IMR-90 (cell line): ENCODE measurements around the gene NCDN. TPM values are rescaled to one million over a fixed set of nuclear protein-coding genes. Genes with fewer than 3 reads are reported as not detected.

Experiments
- ATAC-seq: fragments of 200-7000 bp; cut with Tn5 transposase; 2 replicates; pipeline ENCODE4 v1.9.1; 2020; ENCODE audit warnings: low read depth, mild to moderate bottlenecking, moderate library complexity
- BruUV-seq: library from RNA; stranded (reverse); fragments of 400-500 nt; replicated peaks from 2 replicates; lab custom pipeline; 2021; lab: Mats Ljungman, UMichigan
- CTCF ChIA-PET: fragments of 300-600 bp; formaldehyde crosslinking; extraction: SDS; loops from one replicate; lab custom pipeline; 2021; ENCODE audit warnings: antibody characterized with exemption; lab: Yijun Ruan, JAX
- POLR2A ChIA-PET: fragments of 300-600 bp; sonication (Branson Sonifier 250); formaldehyde crosslinking; loops from one replicate; lab custom pipeline; 2022; ENCODE audit warnings: antibody characterized with exemption; ENCODE audit not compliant: unreplicated experiment; lab: Charles Lee
- DNase-seq: peaks from one replicate; pipeline ENCODE4 v3.0.0; 2013
- H2AFZ ChIP-seq: replicated peaks from 2 replicates; pipeline ENCODE3; 2013; ENCODE audit warnings: low read length, mild to moderate bottlenecking; ENCODE audit not compliant: poor library complexity
- H2AK5ac ChIP-seq: 2 replicates; pipeline ENCODE4 v1.6.1; 2013; ENCODE audit warnings: low read depth, low read length, inconsistent platforms
- H2AK9ac ChIP-seq: replicated peaks from 2 replicates; pipeline ENCODE3; 2013; ENCODE audit warnings: mild to moderate bottlenecking, low read depth, low read length, moderate library complexity; ENCODE audit not compliant: poor library complexity
- H2BK120ac ChIP-seq: 2 replicates; pipeline ENCODE4 v1.6.1; 2013; ENCODE audit warnings: low read depth, low read length, inconsistent platforms
- H2BK15ac ChIP-seq: 3 replicates; pipeline ENCODE4 v1.6.1; 2013; ENCODE audit warnings: low read depth, low read length, inconsistent platforms
- H2BK20ac ChIP-seq: 2 replicates; pipeline ENCODE4 v1.6.1; 2013; ENCODE audit warnings: low read depth, mild to moderate bottlenecking, inconsistent platforms, low read length, moderate library complexity
- H2BK5ac ChIP-seq: 2 replicates; pipeline ENCODE4 v1.6.1; 2013; ENCODE audit warnings: mild to moderate bottlenecking, low read depth, low read length, inconsistent platforms; ENCODE audit not compliant: poor library complexity, severe bottlenecking
- H3K14ac ChIP-seq: replicated peaks from 2 replicates; pipeline ENCODE4 v1.6.1; 2013; ENCODE audit warnings: low read depth, low read length, inconsistent platforms
- H3K18ac ChIP-seq: 2 replicates; pipeline ENCODE4 v1.6.1; 2013; ENCODE audit warnings: low read depth, low read length, control low read depth
- H3K23ac ChIP-seq: 2 replicates; pipeline ENCODE4 v1.6.1; 2013; ENCODE audit warnings: low read depth, low read length, inconsistent platforms
- H3K27ac ChIP-seq: 2 replicates; pipeline ENCODE4 v1.5.1; 2013; ENCODE audit warnings: mild to moderate bottlenecking, control low read depth, low read length; ENCODE audit not compliant: insufficient read depth
- H3K27me3 ChIP-seq: 2 replicates; pipeline ENCODE4 v1.6.1; 2013; ENCODE audit warnings: low read length; ENCODE audit not compliant: control insufficient read depth, insufficient read depth
- H3K36me3 ChIP-seq: 2 replicates; pipeline ENCODE4 v1.6.1; 2013; ENCODE audit warnings: low read length, mixed read lengths; ENCODE audit not compliant: control insufficient read depth, insufficient read depth
- H3K4ac ChIP-seq: 2 replicates; pipeline ENCODE4 v1.6.1; 2013; ENCODE audit warnings: low read depth, low read length, inconsistent platforms
- H3K4me1 ChIP-seq: 2 replicates; pipeline ENCODE4 v1.6.1; 2013; ENCODE audit warnings: low read length, mixed read lengths; ENCODE audit not compliant: control insufficient read depth, insufficient read depth
- H3K4me2 ChIP-seq: 2 replicates; pipeline ENCODE4 v1.6.1; 2013; ENCODE audit warnings: low read depth, mild to moderate bottlenecking, control low read depth, low read length, moderate library complexity
- H3K4me3 ChIP-seq: 2 replicates; pipeline ENCODE4 v1.5.1; 2013; ENCODE audit warnings: low read depth, mild to moderate bottlenecking, control low read depth, low read length, moderate library complexity; ENCODE audit not compliant: insufficient read depth
- H3K56ac ChIP-seq: 2 replicates; pipeline ENCODE4 v1.6.1; 2013; ENCODE audit warnings: low read length, inconsistent platforms; ENCODE audit not compliant: insufficient read depth; ENCODE audit errors: extremely low read depth
- H3K79me1 ChIP-seq, 2 experiments: 2 replicates each; pipeline ENCODE4 v1.6.1; 2013; ENCODE audit warnings: low read length in 2 of 2, inconsistent platforms in 1 of 2, low read depth in 1 of 2
- H3K9ac ChIP-seq: 2 replicates; pipeline ENCODE4 v1.6.1; 2013; ENCODE audit warnings: low read depth, low read length, control low read depth
- H3K9me1 ChIP-seq: 2 replicates; pipeline ENCODE4 v1.6.1; 2013; ENCODE audit warnings: low read length, inconsistent platforms; ENCODE audit not compliant: insufficient read depth
- H3K9me3 ChIP-seq: 2 replicates; pipeline ENCODE4 v1.6.1; 2013; ENCODE audit warnings: low read length; ENCODE audit not compliant: control insufficient read depth, insufficient read depth
- H4K20me1 ChIP-seq: 2 replicates; pipeline ENCODE4 v1.6.1; 2013; ENCODE audit warnings: low read length, inconsistent platforms; ENCODE audit not compliant: insufficient read depth
- H4K5ac ChIP-seq: 2 replicates; pipeline ENCODE4 v1.6.1; 2013; ENCODE audit warnings: mild to moderate bottlenecking, low read depth, low read length, control low read depth
- H4K8ac ChIP-seq, 2 experiments: 2 replicates each; pipeline ENCODE4 v1.6.1; 2013; ENCODE audit warnings: low read depth in 2 of 2, low read length in 2 of 2, control low read depth in 1 of 2, inconsistent platforms in 1 of 2
- H4K91ac ChIP-seq: 2 replicates; pipeline ENCODE4 v1.6.1; 2013; ENCODE audit warnings: low read depth, low read length, inconsistent platforms; ENCODE audit not compliant: insufficient read depth
- BHLHE40 ChIP-seq: fragments of 150-350 bp; IDR thresholded peaks from 2 replicates; pipeline ENCODE4 v1.6.1; 2016; ENCODE audit warnings: mild to moderate bottlenecking, low read depth, low read length
- CEBPB ChIP-seq: IDR thresholded peaks from 2 replicates; pipeline ENCODE4 v1.6.1; 2012; ENCODE audit warnings: low read depth, low read length, improper control_type of control experiment
- FOS ChIP-seq: fragments of 150-350 bp; IDR thresholded peaks from 2 replicates; pipeline ENCODE4 v1.6.1; 2016; ENCODE audit warnings: low read depth, low read length
- MAFK ChIP-seq: IDR thresholded peaks from 2 replicates; pipeline ENCODE4 v1.6.1; 2012; ENCODE audit warnings: low read depth, low read length, improper control_type of control experiment
- MAZ ChIP-seq: IDR thresholded peaks from 2 replicates; pipeline ENCODE4 v1.6.1; 2012; ENCODE audit warnings: low read depth, mild to moderate bottlenecking, low read length, improper control_type of control experiment, moderate library complexity, borderline replicate concordance
- MXI1 ChIP-seq: IDR thresholded peaks from 2 replicates; pipeline ENCODE4 v1.6.1; 2012; ENCODE audit warnings: low read depth, mild to moderate bottlenecking, low read length, moderate library complexity, borderline replicate concordance
- NFE2L2 ChIP-seq: fragments of 150-350 bp; IDR thresholded peaks from 2 replicates; pipeline ENCODE4 v1.6.1; 2016; ENCODE audit warnings: low read depth, mild to moderate bottlenecking, low read length
- POLR2A ChIP-seq: IDR thresholded peaks from 2 replicates; pipeline ENCODE4 v1.6.1; 2012; ENCODE audit warnings: mild to moderate bottlenecking, low read depth, low read length
- RAD21 ChIP-seq: IDR thresholded peaks from 2 replicates; pipeline ENCODE4 v1.6.1; 2012; ENCODE audit warnings: low read length, improper control_type of control experiment
- RCOR1 ChIP-seq: IDR thresholded peaks from 2 replicates; pipeline ENCODE4 v1.6.1; 2012; ENCODE audit warnings: mild to moderate bottlenecking, low read length, improper control_type of control experiment; ENCODE audit not compliant: insufficient replicate concordance
- RFX5 ChIP-seq: IDR thresholded peaks from 2 replicates; pipeline ENCODE4 v1.8.0; 2012; ENCODE audit warnings: low read depth, mild to moderate bottlenecking, low read length, moderate library complexity
- SMC3 ChIP-seq: fragments of 150-350 bp; IDR thresholded peaks from 2 replicates; pipeline ENCODE4 v1.6.1; 2016; ENCODE audit warnings: low read depth, mild to moderate bottlenecking, antibody characterized with exemption, low read length, moderate library complexity
- WGBS, 2 experiments: methylation state at CpG; one replicate each; pipeline versions ENCODE4 v1.1.5 to v1.1.7; 2013; ENCODE audit warnings: missing lambda C conversion rate in 2 of 2; ENCODE audit not compliant: insufficient read length in 1 of 2; ENCODE audit errors: extremely low coverage in 2 of 2; 5-methylcytosine and 5-hydroxymethylcytosine counted together
- dilution Hi-C: fragments of 300-500 bp; cut with HindIII; formaldehyde crosslinking; loops from one replicate; pipeline ENCODE4 v1.14.3; 2018; ENCODE audit warnings: low sequenced_read_pairs; ENCODE audit not compliant: unreplicated experiment
- in situ Hi-C: fragments of 300-500 bp; cut with MboI; formaldehyde crosslinking; loops from 3 replicates; pipeline ENCODE4 v1.14.3; 2019; ENCODE audit warnings: low sequenced_read_pairs, inconsistent platforms, mixed read lengths
- intact Hi-C: fragments of 100-400 bp; cut with micrococcal nuclease; formaldehyde crosslinking; loops from 2 replicates; pipeline ENCODE4 v1.10.0; 2022
- polyA plus RNA-seq, 3 experiments: library from polyadenylated mRNA; depleted of rRNA; stranded (reverse); fragments of >200 nt; gene quantifications; 2 replicates each; pipeline ENCODE4 v1.2.3, GENCODE V29; 2012; ENCODE audit warnings: low replicate concordance in 1 of 3
- total RNA-seq: library from RNA; depleted of rRNA; stranded (reverse); fragments of >200 nt; gene quantifications from 2 replicates; pipeline ENCODE4 v1.2.3, GENCODE V29; 2012
- TF ChIP-seq, protein P1 (sequence below): conservative IDR thresholded peaks from 2 replicates; pipeline ENCODE4 v1.5.1; 2012; ENCODE audit warnings: mild to moderate bottlenecking, low read depth, low read length, improper control_type of control experiment
- TF ChIP-seq, protein P2 (sequence below): fragments of 150-350 bp; IDR thresholded peaks from 2 replicates; pipeline ENCODE4 v1.6.1; 2016; ENCODE audit warnings: low read depth, mild to moderate bottlenecking, low read length, moderate library complexity, borderline replicate concordance

NCDN gene
- total and polyA plus RNA-seq, 2 of the 4 experiments (the other 2 are of a cell fraction): 10.0 to 38.8 TPM

DNA sequence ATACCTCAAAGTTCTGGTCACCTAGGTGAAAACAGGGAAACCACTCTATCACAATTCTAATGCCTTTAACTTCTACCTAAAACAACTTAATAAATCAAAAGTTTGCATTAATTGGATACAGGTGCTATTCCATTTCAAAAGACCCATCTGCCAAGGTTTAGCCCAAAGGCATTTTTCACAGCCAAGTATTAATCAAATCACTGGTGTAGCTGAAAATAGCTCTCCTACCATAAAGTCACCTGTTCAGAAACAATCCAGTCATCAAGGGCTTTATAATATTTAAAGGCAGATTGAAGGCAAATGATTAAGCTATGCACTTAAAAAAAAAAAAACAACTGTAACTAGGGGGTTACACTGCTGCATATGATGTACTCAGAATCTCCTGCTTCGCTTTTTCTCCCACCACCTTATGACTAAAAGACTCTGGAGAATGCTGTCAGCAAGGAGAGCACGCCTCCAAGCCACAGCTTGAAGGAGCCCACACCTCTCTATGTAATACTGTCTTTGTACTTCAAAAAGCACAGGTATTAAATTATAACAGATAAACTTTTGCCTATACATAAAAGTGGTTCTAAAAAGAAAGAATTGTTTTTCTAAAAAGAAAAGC is 20.9 kb upstream of the NCDN start:
- no peak overlapping the region for H4K91ac ChIP-seq
- ChIA-PET CTCF (interaction anchor here (1.4 kb wide), 1 partner anchor 9 kb away, joined by 4 read pairs; no protein-coding TSS in a partner anchor), POLR2A (no interaction called here)
- no peak overlapping the region for H3K9ac ChIP-seq
- in situ Hi-C loops: no loop called here
- no peak overlapping the region for H3K27ac ChIP-seq
- H3K4me1 ChIP-seq: peaks cover 25% of the 10 kb centered on the region
- peaks cover 34 to 63% of the 10 kb centered on the region in 2 experiments for H3K79me1 ChIP-seq
- no peak overlapping the region for H3K4me3 ChIP-seq
- H3K27me3 ChIP-seq: no peaks in the 10 kb centered on the region
- H4K8ac ChIP-seq: no peak overlapping the region
- no peaks in the 10 kb centered on the region for H3K9me3 ChIP-seq
- peaks cover 2% of the 10 kb centered on the region; the same call in 1 of the 2 replicates for H3K36me3 ChIP-seq
- H2BK20ac ChIP-seq: no peak overlapping the region
- no peak overlapping the region for H4K5ac ChIP-seq
- no peak overlapping the region for H2AK5ac ChIP-seq
- TF ChIP-seq BHLHE40 (no peak), RCOR1 (no peak), SMC3 (no peak), RFX5 (no peak), RAD21 (no peak), POLR2A (no peak), NFE2L2 (no peak), FOS (no peak), CEBPB (no peak), MAFK (no peak), MAZ (no peak), MXI1 (no peak)
- TF ChIP-seq, protein P1, sequence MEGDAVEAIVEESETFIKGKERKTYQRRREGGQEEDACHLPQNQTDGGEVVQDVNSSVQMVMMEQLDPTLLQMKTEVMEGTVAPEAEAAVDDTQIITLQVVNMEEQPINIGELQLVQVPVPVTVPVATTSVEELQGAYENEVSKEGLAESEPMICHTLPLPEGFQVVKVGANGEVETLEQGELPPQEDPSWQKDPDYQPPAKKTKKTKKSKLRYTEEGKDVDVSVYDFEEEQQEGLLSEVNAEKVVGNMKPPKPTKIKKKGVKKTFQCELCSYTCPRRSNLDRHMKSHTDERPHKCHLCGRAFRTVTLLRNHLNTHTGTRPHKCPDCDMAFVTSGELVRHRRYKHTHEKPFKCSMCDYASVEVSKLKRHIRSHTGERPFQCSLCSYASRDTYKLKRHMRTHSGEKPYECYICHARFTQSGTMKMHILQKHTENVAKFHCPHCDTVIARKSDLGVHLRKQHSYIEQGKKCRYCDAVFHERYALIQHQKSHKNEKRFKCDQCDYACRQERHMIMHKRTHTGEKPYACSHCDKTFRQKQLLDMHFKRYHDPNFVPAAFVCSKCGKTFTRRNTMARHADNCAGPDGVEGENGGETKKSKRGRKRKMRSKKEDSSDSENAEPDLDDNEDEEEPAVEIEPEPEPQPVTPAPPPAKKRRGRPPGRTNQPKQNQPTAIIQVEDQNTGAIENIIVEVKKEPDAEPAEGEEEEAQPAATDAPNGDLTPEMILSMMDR: no peak
- TF ChIP-seq, protein P2, sequence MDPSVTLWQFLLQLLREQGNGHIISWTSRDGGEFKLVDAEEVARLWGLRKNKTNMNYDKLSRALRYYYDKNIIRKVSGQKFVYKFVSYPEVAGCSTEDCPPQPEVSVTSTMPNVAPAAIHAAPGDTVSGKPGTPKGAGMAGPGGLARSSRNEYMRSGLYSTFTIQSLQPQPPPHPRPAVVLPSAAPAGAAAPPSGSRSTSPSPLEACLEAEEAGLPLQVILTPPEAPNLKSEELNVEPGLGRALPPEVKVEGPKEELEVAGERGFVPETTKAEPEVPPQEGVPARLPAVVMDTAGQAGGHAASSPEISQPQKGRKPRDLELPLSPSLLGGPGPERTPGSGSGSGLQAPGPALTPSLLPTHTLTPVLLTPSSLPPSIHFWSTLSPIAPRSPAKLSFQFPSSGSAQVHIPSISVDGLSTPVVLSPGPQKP: no peak
- H4K20me1 ChIP-seq: peaks cover 21% of the 10 kb centered on the region; the same call in 1 of the 2 replicates
- H3K23ac ChIP-seq: no peak overlapping the region
- dilution Hi-C loops: no loop called here
- H2BK15ac ChIP-seq: no peak overlapping the region
- DNase-seq (no peak), ATAC-seq (no peak)
- H2BK120ac ChIP-seq: no peak overlapping the region
- no peak overlapping the region for H3K4me2 ChIP-seq
- no peak overlapping the region for H3K18ac ChIP-seq
- no peak overlapping the region for H3K56ac ChIP-seq
- no peak overlapping the region for H3K14ac ChIP-seq
- WGBS, 2 experiments: no CpG with 5 or more reads among the region's 2 CpGs
- no peak overlapping the region for H2AK9ac ChIP-seq
- no TSS peak for BruUV-seq
- no peak overlapping the region for H2AFZ ChIP-seq
- no peak overlapping the region for H3K4ac ChIP-seq
- intact Hi-C loops: no loop called here
- H3K9me1 ChIP-seq: peaks cover 23% of the 10 kb centered on the region
- no peak overlapping the region for H2BK5ac ChIP-seq
